GM10266 (cell line): ENCODE measurements around the gene WHAMM.

Experiments
- DNase-seq: peaks from one replicate; pipeline ENCODE4 v3.0.0; 2012; ENCODE audit errors: extremely low spot score
- TF ChIP-seq, protein P1 (sequence below): IDR thresholded peaks from 2 replicates; pipeline ENCODE4 v1.5.1; 2012; ENCODE audit warnings: mild to moderate bottlenecking, low read depth; ENCODE audit not compliant: control insufficient read depth, insufficient read depth; ENCODE audit errors: missing control alignments

Gene WHAMM

DNA sequence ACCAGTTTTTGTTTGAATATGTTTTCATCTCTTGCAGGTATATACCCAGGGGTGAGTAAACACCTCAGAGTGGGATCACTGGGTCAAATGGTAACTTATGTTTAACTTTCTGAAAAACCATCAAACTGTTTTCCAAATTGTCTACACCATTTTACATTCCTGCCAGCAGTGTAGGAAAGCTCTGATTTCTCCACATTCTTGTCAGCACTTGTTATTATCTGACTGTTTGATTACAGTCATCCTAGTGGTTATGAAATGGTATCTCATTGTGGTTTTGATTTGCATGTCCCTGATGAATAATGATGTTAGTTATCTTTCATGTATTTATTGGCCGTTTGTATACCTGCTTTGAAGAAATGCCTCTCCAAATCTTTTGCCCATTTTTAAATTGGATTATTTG lies 17.4 kb upstream of the WHAMM start:
- TF ChIP-seq, protein P1, sequence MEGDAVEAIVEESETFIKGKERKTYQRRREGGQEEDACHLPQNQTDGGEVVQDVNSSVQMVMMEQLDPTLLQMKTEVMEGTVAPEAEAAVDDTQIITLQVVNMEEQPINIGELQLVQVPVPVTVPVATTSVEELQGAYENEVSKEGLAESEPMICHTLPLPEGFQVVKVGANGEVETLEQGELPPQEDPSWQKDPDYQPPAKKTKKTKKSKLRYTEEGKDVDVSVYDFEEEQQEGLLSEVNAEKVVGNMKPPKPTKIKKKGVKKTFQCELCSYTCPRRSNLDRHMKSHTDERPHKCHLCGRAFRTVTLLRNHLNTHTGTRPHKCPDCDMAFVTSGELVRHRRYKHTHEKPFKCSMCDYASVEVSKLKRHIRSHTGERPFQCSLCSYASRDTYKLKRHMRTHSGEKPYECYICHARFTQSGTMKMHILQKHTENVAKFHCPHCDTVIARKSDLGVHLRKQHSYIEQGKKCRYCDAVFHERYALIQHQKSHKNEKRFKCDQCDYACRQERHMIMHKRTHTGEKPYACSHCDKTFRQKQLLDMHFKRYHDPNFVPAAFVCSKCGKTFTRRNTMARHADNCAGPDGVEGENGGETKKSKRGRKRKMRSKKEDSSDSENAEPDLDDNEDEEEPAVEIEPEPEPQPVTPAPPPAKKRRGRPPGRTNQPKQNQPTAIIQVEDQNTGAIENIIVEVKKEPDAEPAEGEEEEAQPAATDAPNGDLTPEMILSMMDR: no peak
- DNase-seq: no peak

DNA sequence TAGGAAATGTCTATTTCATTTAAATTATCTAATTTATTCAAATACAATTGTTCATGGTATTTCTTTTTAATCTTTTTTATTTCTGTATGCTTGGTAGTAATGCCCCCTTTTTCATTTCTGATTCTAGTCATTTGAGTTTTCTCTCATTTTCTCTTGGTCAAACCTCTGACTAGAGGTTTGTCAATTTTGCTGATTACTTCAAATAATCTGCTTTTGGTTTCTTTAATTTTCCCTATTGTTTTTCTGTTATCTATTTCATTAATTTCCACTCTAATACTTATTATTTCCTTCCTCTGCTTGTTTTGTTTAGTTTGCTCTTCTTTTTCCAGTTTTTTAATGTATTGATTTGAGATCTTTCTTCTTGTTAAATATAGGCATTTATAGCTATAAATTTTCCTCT lies 15.7 kb upstream of the WHAMM start:
- TF ChIP-seq, protein P1: no peak
- no peak for DNase-seq

DNA sequence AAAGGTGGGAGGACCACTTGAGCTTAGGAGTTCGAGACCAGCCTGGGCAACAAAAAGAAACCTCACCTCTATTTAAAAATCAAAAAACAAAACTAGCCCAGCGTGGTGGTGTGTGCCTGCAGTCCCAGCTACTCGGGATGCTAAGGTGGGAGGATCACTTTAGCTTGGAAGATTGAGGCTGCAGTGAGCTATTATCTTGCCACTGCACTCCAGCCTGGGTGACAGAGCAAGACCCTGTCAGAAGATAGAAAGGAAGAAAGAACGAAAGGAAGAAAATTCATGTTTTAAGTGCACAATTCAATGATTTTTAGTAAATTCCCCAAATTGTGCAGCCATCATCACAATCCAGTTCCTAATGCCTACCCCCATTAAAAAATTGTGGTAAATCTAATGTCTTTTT lies 11.3 kb upstream of the WHAMM start:
- DNase-seq: no peak
- TF ChIP-seq, protein P1: no peak

DNA sequence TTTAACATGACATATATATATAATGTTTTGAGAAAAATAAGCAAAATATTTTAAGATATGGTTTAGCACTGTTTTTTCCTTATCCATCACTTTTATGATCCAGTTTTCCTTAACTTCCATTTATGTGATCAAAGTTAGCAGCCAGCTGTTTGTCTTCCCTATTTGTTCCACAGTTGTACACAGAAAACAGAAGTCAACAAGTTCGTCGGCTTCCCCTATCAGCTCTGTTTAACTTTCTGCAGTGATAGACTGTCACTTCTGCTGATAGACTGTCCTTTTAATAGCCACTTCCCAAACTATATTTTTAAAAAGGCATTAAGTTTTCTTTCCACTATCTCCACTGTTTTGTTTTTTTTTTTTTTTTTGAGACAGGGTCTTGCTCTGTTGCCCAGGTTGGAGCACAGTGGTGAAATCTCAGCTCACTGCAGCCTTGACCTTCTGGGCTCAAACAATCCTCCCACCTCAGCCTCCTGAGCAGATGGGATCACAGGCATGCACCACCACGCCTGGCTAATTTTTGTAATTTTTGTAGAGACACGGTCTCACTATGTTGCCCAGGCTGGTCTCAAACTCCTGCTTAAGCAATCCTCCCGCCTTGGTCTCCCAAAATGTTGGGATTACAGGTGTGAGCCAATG lies 10.8 kb upstream of the WHAMM start:
- TF ChIP-seq, protein P1: no peak
- DNase-seq: no peak

DNA sequence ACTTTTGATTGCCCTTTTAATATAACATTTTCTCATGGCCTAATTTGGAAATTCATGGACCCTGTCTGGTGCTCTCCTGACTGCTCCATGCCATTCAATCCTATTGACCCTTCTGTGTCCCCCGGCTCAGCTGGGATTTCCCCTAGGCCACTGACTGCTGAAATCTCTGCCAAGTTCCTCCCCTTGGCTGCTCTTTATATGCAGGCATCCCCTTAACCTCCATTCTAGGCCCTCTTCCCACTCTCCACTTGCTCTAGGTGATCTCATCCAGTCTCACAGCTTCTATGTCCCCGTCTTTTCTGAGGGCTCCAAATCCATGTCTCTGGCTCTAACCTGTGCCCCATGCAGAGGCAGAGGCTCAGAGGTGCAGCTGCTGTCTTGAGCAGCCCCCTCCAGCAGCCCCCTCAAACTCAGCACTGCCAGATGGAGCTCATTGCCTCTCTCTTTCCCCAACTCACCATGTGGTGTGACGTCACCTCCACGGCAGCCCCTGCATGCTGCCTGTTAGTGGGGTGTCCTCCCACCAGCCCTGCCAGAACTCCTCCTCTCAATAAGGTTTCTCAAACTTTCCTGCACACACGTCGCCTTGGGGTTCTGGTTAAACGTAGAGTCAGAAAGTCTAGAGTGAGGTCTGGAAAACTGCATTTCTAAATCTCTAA lies 10.1 kb upstream of the WHAMM start:
- DNase-seq: no peak
- TF ChIP-seq, protein P1: no peak

DNA sequence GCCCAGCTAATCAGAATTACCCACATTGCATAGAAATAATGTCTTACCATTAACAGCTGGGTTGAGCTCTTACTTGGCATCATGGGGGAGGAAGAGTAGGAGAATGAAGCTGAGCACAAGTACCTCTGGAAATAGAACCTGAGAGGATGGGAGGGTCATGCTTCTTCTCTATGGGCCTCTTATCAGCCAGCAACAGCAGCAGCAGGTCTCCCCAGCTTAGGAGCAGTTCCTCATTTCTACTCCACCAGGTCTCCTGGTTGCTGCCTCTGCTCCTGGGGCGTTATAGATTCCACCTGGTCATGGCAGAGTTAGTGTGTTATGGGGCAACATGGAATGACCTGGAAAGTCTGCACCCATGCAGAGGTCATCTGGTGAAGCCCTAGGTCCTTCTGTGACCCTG lies 6.9 kb upstream of the WHAMM start:
- TF ChIP-seq, protein P1: no peak
- DNase-seq: no peak
